HG03354 (cell line): Measurements from ENCODE around the gene ZAP70.

Experiments
- ATAC-seq: cut with Tn5 transposase; IDR thresholded peaks from one replicate; pipeline ENCODE4 v1.9.1; 2021; ENCODE audit warnings: mild to moderate bottlenecking; ENCODE audit not compliant: unreplicated experiment, poor library complexity, severe bottlenecking

ZAP70 gene

GRCh38 chr2:97766567-97766966 is 53.2 kb downstream of the ZAP70 start:
- no peak for ATAC-seq

- ATAC-seq: no peak
Measured at GRCh38 chr2:97769308-97769707, 55.9 kb downstream of the ZAP70 start.

GRCh38 chr2:97769711-97770110 is 56.3 kb downstream of the ZAP70 start:
- ATAC-seq: no peak

- ATAC-seq: no peak
Measured at GRCh38 chr2:97770445-97770844, 57.1 kb downstream of the ZAP70 start.

GRCh38 chr2:97774425-97774824 is 61.0 kb downstream of the ZAP70 start:
- no peak for ATAC-seq

GRCh38 chr2:97775074-97775473 is 61.7 kb downstream of the ZAP70 start:
- no peak for ATAC-seq

- ATAC-seq: no peak
Measured at GRCh38 chr2:97779141-97779540, 65.8 kb downstream of the ZAP70 start.

GRCh38 chr2:97781981-97782380 is 68.6 kb downstream of the ZAP70 start:
- ATAC-seq: no peak

- ATAC-seq: no peak
Measured at GRCh38 chr2:97784953-97785352, 71.6 kb downstream of the ZAP70 start.

- ATAC-seq: no peak
Measured at GRCh38 chr2:97785818-97786217, 72.4 kb downstream of the ZAP70 start.

- no peak for ATAC-seq
Measured at GRCh38 chr2:97788986-97789644, 75.7 kb downstream of the ZAP70 start.
